ENCODE data around the gene GCH1.

The GCH1 gene

DNA sequence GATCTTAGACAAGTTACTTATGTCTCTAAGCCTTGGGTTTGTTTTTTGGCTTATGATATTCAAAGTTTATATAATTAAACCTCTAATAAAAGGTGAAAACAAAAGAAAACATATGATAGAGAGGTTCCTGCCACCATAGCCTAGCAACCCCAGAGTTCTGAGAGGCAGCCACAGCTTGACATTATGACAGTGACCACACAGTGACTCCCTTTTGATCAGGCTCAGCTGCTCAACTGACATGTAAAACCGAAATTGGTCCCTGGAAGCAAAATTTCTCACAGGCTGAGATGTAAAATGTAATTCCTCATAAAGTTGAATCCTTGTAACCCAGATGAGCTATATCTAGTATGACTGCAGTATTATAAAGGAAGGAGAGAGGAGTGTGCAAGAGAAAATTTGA is 108.5 kb downstream of the GCH1 start:
- no peak for DNase-seq

DNA sequence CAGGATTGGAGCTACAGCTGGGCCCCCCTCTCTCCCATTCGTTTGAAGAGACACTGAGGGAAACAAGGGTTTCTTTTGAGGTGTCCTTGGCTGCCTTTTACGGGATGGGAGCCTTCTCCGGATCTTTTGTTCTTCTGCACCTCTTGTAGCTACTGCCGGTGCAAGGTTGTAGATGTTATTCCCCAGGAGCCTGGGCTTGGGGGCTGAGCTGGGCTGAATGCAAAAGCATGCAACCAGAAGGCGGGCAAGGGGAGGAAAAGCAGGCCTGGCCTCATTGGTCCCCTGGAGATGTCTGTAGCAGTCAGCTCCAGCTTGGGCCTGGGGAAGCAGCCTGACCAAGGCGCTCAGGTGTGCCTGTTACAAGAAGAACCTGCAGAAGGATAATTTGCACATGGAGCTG is 110.3 kb downstream of the GCH1 start:
- no peak for DNase-seq
